Stimulated activated CD4-positive, alpha-beta T cell treated with anti-CD3 and anti-CD28 coated beads, Interleukin-4, amount 100 ng/mL, for 24 hours (primary cell): ENCODE results near the gene WNT7A.
A peak's percentile ranks its signal among the peaks of the same experiment; 100 is the strongest.

Experiments
- DNase-seq: peaks from one replicate; pipeline ENCODE4 v3.0.0-alpha.2; 2020

The WNT7A gene

GRCh38 chr3:13825821-13826220 lies 54.0 kb downstream of the WNT7A start:
- no peak for DNase-seq

GRCh38 chr3:13825311-13825579 lies 54.6 kb downstream of the WNT7A start:
- DNase-seq: no peak

DNA sequence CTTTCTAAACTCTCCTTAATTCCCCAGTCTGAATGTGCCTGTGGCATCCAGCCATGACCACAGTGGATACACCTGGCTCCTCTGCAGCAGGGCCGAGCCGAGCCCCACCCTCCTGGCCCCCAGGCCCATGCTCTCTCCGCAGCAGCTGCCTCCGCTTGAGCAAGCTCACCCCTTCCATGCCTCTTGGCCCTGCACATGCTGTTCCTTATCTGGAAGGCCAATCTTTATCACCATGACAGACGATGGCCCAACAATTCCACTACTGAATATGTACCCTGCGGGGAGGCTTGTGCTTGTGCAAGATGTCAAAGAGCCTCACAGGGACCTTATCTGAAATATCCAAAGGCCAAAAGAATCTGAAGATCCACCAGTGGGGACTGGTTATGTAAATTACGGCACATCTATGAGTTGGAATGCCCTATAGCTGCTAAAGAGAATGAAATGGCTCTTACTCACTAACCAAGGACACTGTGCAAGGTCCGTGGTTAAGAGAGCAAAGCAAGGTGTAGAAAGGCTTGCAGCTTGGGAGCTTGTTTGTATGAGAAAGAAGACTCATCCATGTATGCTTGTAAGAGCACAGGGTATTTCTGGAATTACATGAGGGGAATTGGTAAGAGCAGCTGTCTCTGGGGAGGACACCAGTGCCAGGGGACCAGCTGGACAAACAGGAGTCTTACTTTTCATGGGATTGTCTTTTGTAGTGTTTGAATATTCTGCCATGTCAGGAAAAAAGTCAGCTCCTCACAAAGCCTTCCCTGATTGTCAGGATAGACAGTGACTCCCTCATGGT lies 55.2 kb downstream of the WNT7A start:
- no peak for DNase-seq

DNA sequence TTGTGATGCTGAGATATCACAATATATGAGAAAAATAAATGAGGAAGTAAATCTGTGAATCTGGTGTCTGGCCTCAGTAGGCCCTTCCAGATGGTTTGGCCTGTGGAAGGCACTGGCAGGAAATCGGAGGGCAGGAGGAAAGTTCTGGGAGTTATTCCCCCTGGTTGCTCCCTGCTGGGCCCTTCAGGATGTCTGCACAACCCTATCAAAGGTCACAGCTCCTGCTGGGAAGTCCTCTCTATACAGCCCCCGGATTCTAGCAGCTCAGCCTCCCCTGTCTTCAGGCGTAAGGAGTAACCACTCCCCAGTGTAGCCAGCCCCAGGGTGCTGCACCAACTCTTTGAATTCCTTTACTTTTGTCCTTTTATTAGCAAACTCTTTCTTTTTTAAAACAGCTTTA lies 56.2 kb downstream of the WNT7A start:
- DNase-seq: no peak

- DNase-seq: no peak
These were observed 56.8 kb downstream of the WNT7A start for GRCh38 chr3:13822871-13823585.

DNA sequence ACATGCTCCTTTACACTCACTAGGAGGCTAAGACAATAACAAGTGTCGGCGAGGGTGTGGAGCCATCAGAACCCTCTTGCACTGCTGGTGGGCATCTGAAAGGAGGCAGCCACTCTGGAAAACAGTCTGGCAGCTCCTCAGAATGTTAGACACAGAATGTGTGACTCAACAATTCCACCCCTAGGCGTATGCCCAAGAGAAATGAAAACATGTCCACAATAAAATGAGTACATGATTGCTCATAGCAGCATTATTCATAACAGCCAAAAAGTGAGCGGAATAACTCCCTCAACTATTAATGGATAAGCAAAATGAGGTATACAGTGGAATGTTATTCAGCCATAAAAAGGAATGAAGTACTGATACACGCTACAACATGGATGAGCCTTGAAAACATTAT lies 57.8 kb downstream of the WNT7A start:
- DNase-seq: peak; percentile 26

DNA sequence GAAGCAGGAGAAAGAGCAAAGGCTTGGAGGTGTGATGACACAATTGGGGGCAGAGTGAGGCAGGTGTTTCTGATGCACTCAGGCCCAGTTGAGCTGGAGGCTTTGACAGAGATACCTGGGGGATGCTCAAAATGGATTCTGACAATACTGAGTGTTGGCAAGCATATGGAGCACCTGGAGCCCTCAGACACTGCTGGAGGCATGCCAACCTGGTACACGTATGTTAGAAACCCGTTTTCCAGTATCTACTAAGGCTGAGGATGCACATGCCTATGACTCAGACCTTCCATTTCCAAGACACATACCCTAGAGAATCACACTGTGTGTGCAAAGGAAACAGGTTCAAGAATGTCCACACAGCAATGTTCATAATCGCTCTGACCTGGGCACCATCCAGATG lies 58.7 kb downstream of the WNT7A start:
- DNase-seq: no peak

DNA sequence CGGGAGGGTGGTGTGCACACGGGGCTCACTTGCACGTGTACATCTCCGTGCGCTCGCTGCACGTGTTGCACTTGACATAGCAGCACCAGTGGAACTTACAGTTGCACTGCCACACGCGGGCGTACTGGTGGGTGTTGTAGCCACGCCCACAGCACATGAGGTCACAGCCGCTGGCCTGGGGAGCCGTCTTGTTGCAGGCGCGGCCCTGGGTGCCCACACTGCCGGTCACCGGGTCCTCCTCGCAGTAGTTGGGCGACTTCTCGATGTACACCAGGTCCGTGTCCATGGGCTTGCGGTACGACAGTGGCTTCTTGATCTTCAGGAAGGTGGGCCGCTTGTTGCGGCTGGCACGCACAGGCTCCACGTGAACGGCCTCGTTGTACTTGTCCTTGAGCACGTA lies 61.0 kb downstream of the WNT7A start:
- no peak for DNase-seq

DNA sequence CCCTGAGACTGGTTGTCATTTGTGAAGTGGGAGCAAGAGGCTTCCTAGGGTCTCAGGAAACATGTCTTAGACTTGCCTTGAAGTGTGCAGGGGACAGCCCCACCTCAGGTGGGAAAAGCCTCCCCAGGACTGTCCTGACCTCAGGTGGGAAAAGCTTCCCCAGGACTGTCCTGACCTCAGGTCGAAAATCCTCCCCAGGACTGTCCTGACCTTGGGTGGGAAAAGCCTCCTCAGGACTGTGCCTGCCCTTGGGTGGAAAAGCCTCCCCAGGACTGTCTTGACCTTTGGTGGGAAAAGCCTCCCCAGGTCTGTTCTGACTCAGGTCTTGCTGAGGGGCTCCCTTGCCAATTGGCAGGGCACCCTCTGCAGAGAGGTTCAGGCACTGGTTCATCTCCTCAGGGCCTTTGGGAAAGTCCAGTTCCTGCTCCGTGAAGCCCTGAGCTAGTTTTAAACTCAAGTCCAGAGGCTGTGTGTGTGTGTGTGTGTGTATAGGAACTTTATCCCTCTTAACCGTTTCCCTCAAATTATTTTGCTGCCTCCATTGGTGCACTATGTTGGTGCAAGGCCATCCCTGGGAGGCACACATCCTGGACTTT lies 64.7 kb downstream of the WNT7A start:
- DNase-seq: no peak

GRCh38 chr3:13812034-13812471 lies 67.8 kb downstream of the WNT7A start:
- DNase-seq: no peak

- no peak for DNase-seq
These were observed 68.3 kb downstream of the WNT7A start for GRCh38 chr3:13811614-13812013.

- no peak for DNase-seq
These were observed 71.3 kb downstream of the WNT7A start for GRCh38 chr3:13808550-13808949.

DNA sequence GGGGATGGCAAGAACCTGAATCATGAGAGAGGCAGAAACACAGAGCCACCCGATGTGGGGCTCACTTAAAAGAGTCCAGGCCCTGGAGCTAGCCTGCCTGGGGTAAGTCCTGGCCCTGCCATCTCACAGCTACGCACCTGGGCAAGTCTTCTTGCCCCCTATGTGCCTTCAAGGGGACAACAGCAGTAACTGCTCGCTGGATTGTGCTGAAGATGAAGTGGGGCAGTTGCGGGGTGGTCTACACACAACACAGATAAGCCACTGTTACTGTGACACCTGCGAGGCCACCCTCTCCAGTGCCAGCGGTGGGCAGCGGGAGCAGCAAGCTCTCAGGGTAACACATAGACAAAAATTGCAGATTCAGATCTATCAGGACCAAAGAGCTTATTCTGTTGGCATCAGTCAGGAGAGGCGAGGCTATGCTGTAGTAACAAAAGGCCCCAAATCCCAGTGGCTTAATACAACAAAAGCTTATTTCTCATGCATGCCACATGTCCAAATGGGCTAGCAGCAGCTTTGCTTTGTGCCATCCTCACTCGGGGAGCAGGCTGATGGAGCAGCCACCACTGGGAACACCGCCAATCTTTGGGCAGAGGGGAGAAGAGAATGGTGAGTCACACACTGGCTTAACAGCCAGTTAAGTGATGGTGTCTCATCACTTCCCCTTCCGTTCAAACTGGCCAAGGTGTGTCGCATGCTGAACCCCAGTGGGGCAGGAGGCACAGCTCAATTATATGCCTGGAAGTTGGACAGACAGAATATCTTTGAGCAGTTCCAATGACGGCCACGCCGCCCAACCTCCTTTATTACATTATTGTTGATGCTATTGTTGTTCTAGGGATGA lies 78.3 kb downstream of the WNT7A start:
- no peak for DNase-seq

DNA sequence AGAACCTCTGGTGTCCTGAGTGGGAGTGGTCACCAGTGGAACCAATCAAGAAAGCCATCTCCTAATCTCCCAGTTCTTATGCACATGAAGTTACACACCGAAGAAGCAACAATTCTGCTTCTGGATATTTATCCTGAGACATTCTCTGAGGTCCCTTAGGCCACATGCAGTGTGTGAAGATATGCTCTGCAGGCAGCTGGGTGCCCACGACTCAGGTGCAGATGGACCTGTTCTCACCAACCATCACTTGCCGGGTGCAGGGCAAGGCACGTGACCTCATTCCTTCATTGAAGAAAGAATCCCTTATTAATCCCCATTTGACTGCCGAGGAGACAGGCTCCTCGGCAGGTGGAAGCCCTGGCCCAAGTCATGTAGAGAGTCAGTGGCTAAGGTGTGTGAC lies 79.8 kb downstream of the WNT7A start:
- no peak for DNase-seq

GRCh38 chr3:13798401-13798800 lies 81.5 kb downstream of the WNT7A start:
- no peak for DNase-seq

DNA sequence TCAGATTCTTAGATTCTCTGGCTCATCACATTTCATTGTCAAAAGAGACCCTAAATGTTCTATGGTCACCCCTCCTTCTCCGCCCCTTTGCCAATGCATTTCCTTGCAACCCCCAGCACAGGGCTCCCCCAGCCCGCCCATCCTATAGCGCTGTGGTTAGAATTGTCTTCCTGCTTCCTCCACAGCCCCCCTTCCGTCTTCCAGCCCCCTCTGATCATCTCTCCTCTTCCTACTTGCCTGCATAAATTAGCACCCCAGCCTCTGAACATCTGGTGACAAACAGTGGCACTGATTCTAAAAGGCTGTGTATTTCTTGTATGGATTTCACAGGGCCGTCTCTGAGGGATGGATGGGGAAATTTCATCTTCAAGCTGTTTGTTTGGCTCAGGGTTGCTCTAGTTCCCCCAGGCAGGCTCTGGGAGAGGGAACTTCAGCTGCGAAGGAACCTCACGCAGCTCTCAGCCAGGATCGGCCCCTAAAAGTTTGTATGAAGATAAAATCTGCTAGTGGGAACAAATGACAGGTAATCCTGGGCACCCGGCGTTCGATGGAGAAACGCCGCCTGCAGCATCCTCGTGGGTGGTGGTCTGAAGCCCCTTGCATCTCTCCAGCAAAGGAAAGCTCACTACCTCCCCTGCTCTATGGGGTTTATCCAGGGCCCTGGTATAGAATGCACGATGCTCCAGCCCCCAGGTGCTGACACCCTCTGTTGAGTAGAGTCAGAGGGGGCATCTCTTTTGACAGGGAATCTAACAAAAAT lies 83.0 kb downstream of the WNT7A start:
- no peak for DNase-seq

DNA sequence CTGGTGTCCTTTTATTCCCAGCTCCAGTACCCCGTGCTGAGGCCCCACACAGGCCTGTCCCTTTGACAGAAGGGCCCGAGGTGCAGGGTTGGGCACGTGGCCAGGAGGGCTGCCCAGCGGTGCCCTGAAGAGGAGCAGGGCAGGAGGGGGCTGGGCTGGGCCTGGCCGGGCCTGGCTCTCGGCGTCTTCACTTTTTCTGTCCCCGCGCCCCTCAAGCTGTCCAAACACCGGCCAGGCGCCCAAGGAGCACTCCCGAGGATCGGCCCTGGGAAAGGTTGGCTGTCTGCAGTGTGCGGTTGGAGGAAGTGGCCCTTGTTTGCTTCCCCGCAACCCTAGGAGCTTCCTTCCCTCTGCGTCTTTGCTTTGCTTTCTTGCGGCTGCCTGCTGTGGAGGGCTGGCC lies 84.1 kb downstream of the WNT7A start:
- DNase-seq: no peak

GRCh38 chr3:13794322-13794721 lies 85.5 kb downstream of the WNT7A start:
- no peak for DNase-seq

GRCh38 chr3:13793451-13793850 lies 86.4 kb downstream of the WNT7A start:
- no peak for DNase-seq

- DNase-seq: no peak
These were observed 87.1 kb downstream of the WNT7A start for GRCh38 chr3:13792512-13793371.

- DNase-seq: no peak
These were observed 87.8 kb downstream of the WNT7A start for GRCh38 chr3:13792051-13792490.
